Measurements from ENCODE around the gene TSPO.

The TSPO gene

DNA sequence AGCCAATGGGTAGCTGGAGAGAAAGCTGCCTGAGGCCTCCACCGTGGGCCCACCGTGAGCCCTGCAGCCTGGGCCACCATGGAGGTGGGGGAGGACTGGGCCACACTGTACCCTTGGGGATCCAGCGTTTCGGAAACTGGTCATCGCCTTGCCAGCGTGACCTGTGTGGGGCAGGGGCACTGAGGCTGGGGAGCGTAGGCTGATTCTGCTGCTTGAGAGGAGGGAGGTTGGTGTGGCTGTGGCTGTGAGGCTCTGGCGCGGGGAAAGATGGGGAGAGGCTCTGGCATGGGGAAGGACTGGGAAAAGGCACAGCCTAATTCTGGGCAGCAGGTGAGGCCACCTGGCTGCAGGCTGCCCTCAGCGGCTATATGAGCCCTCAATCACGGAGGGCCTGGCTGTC is 48.2 kb downstream of the TSPO start:
- in situ Hi-C loops (cut with HindIII; ENCODE audit: low sequenced_read_pairs), result no loop called here

DNA sequence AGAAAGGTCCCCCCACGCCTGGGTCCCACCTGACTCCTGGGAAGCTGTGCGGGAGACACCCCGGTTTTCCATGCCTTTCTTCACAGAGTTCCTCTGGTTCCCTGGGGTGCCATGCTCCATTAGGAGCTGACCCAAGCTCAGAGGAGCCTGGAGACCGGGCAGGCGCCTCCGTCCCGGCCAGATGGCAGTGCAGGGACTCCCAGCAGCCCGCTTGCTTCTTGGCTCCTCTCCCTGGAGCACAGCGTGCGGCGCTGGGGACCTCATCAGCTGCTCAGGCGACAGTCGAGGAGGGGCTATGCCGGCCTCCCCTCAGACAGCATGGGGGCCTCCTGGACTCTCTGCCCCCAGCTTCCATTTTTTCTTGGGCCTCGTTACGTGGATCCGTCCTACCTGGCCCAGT is 48.7 kb downstream of the TSPO start:
- in situ Hi-C loops (cut with HindIII; ENCODE audit: low sequenced_read_pairs), result no loop called here

DNA sequence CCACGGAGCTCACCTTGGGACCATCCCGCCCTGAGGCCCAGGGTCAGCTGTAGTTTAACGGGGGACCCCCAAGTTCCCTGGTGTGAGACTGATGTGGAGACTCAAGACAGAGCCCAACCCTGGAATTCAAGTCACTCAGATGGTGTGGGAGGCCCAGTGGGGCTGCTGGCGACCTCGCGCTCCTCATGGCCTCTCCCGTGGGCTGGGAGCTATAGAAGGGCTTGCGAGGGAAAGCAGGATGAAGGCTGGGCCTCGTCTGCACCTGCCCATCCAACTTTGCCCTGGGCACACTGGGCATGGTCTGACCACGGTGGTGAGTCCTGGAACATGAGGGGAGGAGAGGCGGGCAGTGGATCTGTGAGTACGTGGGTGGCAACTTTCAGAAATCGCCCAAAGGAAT is 49.2 kb downstream of the TSPO start:
- in situ Hi-C loops (cut with HindIII; ENCODE audit: low sequenced_read_pairs), result no loop called here

DNA sequence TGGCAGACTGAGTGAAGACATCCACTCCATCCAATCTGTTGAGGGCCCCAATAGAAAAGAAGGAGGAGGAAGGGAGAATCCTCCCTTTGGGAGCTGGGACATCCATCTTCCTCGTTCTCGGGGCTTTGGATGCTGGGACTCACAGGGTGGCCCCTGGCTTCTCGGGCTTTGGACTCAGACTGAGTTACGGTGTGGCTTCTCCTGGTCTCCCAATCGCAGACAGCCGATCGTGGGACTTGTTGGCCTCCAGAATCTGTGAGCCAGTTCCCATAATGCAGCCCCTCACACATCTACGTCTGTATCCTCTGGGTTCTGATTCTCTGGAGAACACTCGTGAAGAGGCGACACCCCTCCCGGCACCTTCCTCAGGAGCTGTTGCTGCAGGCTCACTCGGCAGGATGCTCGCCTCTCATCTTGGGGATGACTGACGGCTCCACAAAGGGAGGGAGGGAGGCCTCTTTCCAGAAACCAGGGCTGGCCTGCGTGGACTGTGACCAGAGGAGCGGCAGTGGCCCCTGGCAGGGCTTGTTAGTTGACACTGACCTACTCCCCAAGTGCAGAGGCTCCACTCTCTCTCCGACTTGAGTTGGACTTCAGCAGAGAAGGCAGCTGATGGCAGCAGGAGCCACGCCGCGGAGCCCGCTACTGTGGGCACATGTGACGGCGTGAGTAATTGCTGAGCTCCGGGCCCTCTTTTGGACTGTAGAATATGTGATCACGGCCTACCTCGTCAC is 50.3 kb downstream of the TSPO start:
- in situ Hi-C loops (cut with HindIII; ENCODE audit: low sequenced_read_pairs), result no loop called here

DNA sequence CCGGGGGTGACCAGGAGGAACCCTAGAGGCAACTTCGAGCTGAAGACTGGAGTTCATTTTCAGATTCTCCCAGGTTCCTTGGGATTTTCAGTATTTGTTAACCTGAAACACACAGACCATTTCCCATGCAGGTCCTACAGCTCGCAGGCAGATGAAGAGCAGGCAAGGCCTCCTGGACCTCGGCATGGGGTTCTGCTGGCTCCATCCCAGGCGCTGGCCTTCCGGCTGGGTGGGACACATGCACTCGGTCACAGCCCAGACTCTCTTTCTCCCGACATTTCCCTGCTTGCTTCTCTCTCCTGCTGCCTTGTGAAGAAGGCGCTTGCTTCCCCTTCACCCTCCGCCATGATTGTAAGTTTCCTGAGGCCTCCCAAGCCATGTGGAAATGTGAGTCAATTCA is 51.0 kb downstream of the TSPO start:
- in situ Hi-C loops (cut with HindIII; ENCODE audit: low sequenced_read_pairs), result no loop called here

DNA sequence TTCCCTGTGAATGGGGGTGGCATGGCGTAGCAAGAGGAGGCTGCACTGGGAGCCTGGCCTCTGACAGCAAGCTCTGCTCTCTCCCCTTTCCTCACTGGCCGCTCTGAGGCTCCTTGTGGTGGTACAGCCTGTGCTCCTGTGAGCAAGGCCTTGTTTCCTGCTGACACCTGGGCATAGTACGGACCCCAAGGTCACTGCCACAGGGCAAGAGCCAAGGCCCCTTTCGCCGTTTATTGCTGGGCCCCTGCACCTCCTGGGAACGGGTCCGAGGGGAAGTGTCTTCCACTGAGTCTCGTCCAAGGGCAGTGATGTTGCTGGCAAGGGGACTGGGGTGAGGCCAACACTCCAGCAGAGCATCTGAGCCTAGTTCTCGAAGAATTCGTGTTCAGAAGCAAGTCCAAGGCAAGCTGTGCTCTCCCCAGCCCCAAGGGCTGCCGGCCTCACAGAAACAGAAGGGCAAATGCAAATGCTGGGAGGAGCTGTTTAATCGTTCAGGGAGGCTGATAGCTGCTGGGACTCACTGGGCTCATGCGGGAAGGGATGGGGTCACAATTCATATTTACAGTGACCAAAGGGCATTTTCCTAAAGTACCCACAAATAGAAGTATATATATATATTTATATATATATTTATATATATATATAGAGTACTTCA is 51.5 kb downstream of the TSPO start:
- in situ Hi-C loops (cut with HindIII; ENCODE audit: low sequenced_read_pairs), result no loop called here

DNA sequence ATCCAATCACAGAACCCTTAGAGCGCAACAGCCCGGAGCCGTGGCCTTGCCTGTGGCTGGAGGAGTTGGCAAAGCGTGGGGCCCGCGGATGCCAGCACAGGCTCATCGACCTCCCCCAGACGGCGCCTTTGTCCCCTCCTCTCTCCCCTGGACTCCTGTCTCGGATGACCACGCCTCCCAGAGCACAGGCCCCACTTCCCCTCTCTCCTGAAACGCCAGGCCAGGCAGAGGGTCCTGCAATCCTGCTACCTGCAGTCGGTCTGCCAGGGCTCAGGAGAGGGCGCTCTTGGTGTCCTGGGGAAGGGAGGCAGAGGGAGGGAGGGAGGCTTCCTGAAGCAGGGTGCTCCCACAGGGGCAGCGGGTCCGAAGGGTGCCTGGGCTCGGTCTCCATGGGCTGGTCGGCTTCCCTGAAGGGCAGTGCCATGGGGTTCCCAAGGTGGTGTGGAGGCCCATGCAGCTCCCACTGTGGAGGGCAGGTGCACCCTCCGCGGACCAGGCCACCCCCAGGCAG is 52.2 kb downstream of the TSPO start:
- in situ Hi-C loops (cut with HindIII; ENCODE audit: low sequenced_read_pairs), result no loop called here

DNA sequence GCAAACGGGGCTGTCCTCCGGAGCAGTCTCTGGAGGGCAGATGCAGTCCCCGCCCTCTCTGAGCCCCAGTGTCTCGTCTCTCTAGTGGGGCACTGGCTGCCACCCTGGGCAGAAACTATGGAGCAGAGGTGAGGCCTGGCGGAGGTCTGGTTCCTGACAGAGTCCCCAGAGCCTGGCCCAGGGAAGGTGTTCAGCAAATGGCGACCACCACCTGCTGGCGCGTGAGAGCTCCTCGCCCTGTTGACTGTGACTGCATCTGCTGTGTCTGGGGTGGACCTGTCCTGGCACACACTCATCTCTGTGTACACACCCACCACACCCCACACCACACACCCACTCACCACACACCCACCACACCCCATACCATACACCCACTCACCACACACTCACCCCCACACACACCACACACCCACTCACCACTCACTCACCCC is 53.9 kb downstream of the TSPO start:
- in situ Hi-C loops (cut with HindIII; ENCODE audit: low sequenced_read_pairs), result no loop called here

DNA sequence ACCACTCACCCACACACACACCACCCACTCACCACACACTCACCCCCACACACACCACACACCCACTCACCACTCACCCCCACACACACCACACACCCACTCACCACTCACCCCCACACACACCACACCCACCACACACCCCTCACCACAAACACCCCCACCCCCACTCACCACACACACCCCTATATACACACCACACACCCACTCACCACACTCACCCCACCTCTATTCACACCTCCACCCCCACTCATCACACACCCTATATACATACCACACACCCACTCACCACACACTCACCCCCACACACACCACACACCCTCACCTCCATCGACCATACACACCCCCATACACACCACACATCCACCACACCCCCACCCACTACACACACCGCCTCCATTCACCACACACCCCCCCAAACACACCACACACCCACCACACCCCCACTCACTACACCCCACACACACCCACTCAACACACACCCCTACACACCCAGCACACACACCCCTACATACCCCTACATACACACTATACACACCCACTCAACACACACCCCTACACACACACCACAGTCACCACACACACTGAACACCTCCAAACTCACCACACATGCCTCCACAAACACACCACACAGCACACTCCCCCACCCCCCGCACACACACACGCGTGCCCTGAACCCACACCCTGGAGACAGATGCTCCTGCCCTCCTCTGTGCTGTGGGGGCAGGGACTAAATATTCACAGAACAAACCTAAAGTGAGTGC is 54.6 kb downstream of the TSPO start:
- in situ Hi-C loops (cut with HindIII; ENCODE audit: low sequenced_read_pairs), result no loop called here

DNA sequence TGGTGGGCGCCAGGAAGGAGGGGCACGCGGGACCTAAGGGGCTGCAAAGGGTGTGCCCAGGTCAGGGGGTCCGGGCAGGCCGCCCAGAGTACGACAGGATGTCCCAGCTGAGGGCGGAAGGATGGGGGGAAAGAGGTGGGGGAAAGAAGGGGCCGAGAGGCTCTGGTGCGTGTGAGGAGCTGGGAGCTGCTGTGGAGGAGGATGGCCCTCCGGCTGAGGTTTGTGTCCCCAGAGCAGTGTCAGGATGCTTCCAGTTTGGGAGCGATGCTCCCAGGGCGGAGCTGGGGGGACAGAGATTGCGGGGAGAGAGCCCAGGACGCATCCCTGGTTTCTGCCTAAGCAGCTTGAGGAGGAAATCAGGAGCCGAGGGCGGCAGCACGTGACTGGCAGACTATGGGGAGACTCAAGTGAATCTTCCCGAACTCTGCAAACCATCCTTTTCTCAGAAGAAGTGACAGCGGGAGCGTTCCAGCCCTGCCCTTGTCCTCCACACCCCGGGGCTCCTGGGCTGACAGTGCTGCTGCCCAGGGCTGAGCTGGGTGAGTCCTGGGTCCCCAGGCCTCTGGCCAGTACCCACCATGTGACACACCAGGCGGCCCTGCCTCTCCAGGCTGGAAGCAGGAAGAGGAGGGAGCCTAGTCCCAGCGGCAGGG is 55.3 kb downstream of the TSPO start:
- in situ Hi-C loops (cut with HindIII; ENCODE audit: low sequenced_read_pairs), result no loop called here

DNA sequence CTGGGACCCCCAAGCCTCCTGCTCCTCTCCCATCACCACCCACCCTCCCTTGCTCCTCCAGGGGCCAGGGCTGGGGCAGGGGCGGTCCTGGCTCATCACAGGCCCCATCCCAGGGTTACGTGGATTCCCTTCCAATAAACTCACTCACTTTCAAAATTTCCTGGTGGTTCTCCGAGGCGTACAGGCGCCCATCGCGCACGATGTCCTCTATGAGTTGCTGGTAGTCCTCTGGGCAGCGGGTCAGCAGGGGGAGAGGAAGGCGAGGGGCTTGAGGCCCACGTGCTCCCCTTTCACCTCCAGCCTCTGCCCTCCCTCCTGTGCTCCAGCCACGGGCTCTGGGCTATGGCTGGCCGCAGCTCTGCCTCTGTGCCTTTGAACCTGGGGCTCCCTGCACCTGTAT is 56.0 kb downstream of the TSPO start:
- in situ Hi-C loops (cut with HindIII; ENCODE audit: low sequenced_read_pairs), result no loop called here

DNA sequence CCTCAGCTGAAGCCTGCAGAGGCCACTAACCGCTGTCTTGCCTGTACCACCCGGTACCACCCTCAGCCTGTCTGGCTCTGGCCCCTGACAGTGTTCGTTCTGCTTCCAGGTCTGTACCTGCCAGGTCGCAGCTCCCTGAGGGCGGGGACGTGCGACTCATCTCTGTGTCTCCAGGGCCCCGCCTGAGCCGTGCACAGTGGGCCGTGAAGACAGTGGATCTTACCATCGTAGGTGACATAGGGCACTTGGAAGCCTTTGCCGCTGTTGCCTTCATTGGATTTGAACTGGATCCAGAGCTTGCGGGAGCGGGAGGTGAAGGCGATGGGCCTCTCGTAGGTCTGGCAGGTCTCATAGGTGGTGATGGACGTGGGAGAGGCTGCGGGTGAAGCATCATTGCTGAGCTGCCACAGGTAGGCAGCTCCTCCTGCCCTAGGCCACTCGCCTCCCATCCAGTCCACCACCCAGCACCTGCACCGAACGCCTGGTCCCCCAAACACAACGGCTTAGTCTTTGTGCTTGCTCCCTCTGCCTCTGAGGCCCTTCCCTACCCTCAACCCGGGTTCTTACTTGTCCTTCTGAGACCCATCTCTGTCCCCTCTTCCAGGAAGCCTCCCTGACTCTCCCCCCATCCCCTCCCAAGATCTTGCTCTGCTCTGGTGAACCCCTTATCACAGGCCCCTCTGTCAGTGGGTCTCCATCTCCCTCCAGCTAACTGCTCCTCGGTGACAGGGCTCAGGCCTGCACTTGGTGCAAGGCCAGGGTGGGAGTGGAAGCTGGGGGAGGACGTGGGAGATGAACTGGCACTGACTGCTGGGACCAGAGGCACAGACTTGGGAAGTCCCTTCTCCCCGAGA is 56.7 kb downstream of the TSPO start:
- in situ Hi-C loops (cut with HindIII; ENCODE audit: low sequenced_read_pairs), result no loop called here

DNA sequence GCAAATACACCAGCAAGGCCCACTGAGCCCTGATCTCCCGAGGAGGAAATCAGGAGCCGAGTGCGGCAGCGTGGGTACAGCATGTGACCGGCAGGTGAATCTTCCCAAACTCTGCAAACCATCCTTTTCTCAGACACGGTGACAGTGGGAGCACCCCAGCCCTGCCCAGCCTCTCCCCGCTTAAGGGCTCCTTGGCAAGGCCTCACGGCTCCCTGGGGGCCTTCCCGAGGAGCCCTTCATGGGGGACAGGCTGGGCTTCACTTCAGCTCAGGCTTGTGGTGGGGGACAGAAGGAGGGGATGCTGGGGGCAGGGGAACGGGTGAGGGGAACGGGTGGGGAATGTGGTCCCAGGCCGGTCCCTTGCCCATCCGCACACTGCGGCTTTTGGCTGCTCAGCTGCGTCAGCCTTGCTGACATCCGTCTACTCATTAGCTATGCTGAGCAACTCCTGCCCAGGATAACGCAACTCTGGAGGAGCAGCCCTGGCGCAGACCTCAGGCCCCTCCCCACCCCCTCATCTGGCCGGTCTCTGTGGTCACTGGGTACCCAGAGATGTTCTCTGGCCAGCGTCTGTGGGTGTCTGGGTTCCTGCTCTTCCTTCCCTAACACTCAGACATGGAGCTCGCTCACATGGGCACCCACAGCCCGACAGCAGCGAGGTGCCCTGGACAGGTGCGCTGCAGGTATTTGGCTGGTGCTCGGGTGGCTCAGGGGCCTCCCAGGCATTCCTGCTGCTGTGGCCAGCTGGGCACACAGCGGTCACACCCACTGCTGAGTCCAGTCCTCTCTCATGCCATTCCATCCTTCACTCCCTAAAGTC is 57.6 kb downstream of the TSPO start:
- in situ Hi-C loops (cut with HindIII; ENCODE audit: low sequenced_read_pairs), result no loop called here

DNA sequence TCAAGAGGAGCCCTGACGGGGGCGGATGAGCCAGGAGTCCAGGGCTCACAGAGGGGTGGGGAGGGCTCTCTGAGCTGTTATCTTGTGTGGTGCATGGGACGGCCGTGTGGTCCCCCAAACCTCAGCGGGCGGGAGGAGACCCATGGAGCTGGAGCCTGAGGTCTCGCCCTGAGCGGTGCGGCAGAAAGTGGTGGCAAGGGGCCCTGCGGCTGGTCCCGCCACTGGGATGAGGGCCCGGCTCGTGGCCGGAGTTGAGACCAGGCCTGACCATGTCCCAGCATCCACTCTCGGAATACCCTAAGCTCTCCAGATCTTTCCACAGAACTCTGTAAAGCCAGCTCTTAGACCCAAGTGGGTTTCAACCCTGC is 58.1 kb downstream of the TSPO start:
- in situ Hi-C loops (cut with HindIII; ENCODE audit: low sequenced_read_pairs), result no loop called here

DNA sequence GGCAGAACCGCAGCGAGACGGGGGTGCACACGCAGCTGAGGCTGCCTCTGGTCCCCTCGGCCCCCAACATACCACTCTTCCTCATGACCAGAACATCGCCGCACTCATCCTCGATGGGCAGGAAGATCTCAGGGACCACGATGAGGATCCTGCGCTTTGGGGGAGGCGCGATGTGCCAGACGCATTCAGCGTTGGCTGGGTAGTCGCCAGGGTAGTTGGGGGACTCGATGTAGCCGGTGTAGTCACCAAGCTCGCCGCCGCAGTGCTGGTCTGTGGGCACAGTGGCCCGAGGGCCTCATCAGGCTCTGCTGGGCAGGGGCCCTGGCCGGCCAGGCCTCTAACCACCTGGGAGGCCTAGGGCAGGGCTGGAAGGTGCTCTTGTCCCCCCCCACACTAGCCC is 58.6 kb downstream of the TSPO start:
- in situ Hi-C loops (cut with HindIII; ENCODE audit: low sequenced_read_pairs), result no loop called here

DNA sequence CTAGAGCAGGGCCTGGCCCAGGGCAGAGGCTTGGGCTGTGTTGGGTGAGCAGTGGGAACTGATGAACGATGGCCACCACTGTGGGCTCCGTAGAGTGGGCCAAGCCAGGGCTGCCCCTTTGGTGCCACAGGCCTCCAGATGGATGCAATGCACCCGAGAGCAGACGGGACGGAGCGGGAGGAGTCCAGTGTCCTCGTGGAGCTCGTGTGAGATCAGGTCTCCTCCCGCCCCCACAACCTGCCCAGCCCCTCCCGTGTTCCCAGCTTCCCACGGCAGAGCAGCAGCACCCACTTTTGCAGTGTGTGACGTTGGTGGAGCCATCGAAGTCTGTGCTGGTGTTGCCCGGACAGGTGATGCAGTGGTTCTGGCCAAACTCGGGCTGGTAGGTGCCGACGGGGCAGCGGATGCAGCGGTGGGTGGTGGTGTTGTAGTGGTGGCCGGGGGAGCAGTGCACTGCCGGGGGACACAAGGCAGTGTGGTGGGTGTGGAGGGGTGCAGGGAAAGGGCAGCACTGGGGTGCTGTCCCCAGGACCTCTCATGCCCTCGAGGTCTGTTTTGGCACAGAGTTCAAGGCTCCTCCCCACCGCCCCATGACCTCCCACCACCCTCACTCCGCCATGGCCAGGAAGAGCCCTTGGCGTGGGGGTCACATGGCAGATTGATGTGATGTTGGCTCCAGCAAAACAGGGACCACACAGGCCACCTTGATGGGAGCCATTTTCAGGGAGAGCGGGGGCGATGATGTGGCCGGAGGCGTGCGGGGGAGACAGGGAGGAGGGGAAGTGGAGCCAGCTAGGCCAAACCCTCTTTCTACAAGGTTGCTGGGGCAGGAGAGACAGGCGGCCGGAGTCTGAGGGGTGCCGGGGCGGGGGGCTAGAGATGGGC is 59.5 kb downstream of the TSPO start:
- in situ Hi-C loops (cut with HindIII; ENCODE audit: low sequenced_read_pairs), result no loop called here

DNA sequence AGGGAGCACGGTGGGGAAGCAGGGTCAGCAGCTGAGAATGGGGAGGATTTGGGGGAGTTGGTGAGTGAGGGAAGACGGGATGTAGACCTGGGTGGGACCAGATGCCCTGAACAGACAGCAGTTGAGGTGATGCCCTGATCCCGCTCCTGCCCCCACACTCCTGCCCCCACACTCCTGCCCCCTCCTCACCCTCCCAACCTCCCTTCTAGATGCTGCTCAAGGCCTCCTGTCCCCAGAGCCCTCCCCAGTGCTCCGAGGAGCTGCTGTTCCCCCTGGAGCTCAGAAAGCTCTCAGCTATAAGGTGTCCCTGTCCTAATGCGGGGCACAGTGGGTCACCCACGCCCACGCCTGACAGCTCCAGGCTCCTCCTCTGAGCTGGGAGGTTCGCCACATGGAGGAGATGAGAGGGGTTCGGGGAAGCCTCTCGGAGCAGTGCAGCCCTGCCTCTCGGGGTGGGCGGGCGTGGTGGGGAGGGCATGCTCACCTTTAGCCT is 60.6 kb downstream of the TSPO start:
- in situ Hi-C loops (cut with HindIII; ENCODE audit: low sequenced_read_pairs), result no loop called here

DNA sequence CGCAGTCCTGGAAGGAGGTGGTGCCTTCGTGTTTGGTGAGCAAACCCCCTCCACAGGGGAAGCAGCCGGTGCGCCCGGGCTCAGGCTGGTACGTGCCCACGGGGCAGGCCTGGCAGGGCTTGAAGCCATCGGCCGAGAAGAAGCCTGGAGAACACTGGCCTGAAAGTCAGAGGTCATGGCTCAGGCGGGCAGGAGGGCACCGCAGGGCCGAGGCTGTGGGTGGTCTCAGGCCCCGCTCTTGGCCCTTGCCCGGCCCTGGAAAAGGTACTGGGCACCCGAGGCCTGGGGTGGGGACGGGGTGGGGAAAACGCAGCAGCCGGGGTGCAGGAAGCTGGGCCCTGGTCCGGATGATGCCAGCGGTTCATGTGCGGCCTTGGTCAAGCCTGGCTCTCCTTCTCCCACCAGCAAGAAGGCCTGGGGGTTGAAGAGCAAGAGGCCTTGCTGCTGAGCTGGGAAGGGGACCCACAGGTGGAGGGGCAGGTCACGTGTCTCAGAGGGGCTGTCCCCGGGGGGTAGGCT is 61.1 kb downstream of the TSPO start:
- in situ Hi-C loops (cut with HindIII; ENCODE audit: low sequenced_read_pairs), result no loop called here

Measured in DLD1 (cell line).